Fibroblast of upper back skin (primary cell): ENCODE measurements around the gene PGA4.
"Not testable (repeated sequence)": the region's sequence is repeated elsewhere in the genome, so short reads cannot be mapped to it uniquely, and the experiment has no call there.

Source experiments
- DNase-seq: peaks from one replicate; pipeline ENCODE4 v3.0.0-alpha.2; 2013

The PGA4 gene

GRCh38 chr11:61222047-61222446 is at the start of gene PGA4:
Gene PGA4, plus strand, starts transcription at chr11:61222347. Its CDS starts 54 bp downstream, at chr11:61222401.
- DNase-seq, result not testable (repeated sequence)

DNA sequence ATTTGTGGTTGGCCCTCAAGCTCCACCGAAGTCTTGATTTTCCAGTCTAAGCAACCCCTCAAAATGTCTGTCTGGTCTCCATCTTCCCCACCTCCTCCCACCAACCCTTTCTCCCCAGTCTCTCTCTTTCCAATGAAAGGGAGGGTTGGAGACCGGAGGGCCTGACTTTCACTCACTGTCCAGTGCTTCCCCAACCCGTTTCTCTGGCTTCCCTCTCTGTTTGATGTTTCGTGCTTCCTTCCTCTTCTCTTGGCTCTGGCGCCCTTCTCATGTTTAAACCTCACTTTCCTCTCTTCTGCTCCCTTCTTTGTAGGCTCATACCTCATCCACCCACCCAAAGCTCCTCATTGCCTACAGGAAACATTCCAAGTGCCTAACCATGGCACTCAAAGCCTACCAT is 49.8 kb upstream of the PGA4 start:
- DNase-seq, result no peak

DNA sequence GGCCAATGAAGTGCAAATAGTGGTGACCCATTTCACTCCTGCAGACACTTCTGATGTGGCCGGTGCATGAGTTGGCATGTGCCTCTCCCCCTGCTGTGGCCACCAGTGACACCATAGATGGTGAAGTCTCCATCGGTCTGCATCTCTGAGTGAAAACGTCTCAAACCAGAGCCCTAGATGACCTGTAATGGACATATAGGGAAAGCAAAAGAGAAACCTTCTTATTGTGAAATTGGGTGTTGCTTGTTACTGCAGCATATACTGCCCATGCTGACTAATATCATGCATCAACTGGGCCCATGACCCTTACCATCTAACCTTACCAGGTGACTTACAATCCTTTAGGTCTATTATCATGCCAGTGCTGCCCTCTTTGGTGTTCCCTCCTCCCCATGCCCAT is 49.3 kb upstream of the PGA4 start:
- no peak for DNase-seq

- peak; percentile 18 for DNase-seq
These were observed 48.7 kb upstream of the PGA4 start for GRCh38 chr11:61173456-61173855.

- DNase-seq, result no peak
These were observed 47.9 kb upstream of the PGA4 start for GRCh38 chr11:61174273-61174672.

DNA sequence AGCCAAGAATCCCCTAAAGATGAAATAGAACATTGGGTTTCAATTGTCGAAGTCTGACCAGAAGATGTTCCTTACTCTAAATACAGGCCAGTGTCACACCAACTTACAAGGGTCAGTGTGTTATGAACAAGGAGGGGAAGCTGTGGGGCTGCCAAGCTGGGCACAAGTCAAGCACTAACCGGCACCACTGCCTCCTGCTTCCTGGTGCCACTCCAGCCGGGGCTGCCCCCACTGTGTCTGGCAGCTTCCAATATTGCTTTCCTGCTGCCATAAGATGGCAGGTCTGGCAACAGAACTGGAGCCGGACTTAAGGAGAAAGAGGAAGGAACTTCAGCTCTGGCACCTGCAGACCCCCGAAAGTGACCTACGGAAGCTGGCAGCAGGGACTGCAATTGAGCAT is 47.2 kb upstream of the PGA4 start:
- DNase-seq, result no peak

GRCh38 chr11:61176446-61176845 is 45.7 kb upstream of the PGA4 start:
- no peak for DNase-seq

DNA sequence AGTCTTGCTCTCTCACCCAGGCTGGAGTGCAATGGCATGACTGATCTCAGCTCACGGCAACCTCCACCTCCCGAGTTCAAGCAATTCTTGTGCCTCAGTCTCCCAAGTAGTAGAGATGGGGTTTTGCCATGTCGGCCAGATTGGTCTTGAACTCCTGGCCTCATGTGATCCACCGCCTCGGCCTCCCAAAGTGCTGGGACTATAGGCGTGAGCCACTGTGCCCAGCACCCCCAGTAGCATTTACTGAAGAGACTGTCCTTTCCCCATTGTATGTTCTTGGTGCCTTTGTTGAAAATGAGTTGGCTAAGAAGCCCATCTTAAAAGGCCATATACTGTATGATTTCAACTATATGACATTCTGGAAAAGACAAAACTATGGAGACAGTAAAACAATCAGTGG is 41.9 kb upstream of the PGA4 start:
- DNase-seq, result not testable (repeated sequence)

- DNase-seq, result no peak
These were observed 40.7 kb upstream of the PGA4 start for GRCh38 chr11:61181489-61181888.

GRCh38 chr11:61183645-61184044 is 38.5 kb upstream of the PGA4 start:
- no peak for DNase-seq

DNA sequence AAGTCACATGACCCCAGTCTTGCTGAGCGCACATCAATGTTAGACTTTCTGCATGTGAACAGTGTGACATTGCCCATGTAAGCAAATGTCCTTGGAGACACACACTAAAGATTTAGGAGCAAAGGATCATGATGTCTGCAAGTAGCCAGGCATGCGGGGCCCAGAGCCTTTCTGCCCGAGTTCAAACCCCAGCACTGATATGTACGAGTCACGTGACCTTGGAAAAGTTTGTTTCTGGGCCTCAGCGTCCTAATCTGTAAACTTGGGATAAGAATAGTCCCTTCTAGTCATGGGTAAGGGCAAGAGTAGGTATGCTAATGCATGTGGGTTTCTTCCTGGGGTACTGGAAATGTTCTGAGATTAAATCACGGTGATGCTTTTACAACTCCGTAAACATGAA is 35.6 kb upstream of the PGA4 start:
- DNase-seq, result no peak

DNA sequence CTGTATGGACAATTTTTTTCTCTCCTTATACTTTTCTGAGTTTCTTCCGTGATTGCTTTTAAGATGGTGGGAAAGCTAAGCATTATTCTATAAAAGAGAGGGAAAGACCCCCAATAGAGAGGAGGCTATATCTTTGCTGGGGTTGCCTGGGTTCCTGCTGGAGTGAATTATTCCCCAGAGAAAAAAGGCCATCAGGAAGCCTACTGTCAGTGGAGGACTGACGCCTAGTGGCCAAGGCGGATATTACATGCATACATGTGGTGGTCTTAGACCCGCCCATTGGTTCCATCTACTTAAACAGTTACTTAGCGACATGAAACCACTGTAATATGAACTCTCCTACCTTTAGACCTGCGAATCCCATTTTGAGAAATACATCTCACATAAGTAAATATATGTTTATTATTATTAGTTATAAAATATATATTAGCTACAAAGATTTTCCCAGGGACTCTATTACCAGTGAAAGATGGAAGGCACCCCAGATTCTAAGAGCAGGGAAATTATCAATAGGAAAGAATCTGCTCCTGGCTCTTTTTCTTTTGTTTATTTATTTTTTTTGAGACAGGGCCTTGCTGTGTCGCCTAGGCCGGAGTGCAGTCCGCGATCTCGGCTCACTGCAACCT is 34.5 kb upstream of the PGA4 start:
- DNase-seq, result peak; percentile 73

DNA sequence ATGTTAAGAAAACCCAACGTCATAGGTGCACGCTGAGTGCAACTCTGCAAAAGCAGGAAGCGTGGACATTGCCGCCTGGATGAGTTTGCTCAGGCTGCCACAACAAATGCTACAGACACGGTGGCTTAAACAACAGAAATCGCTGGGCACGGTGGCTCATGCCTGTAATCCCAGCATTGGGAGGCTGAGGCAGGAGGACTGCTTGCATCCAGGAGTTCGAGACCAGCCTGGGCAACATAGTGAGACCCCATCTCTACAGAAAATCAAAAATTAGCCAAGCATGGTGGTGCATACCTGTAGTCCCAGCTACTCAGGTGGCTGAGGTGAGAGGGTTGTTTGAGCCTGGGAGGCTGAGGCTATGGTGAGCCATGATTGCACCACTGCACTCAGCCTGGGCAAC is 32.2 kb upstream of the PGA4 start:
- DNase-seq, result no peak

- DNase-seq, result no peak
These were observed 28.6 kb upstream of the PGA4 start for GRCh38 chr11:61193596-61193995.

DNA sequence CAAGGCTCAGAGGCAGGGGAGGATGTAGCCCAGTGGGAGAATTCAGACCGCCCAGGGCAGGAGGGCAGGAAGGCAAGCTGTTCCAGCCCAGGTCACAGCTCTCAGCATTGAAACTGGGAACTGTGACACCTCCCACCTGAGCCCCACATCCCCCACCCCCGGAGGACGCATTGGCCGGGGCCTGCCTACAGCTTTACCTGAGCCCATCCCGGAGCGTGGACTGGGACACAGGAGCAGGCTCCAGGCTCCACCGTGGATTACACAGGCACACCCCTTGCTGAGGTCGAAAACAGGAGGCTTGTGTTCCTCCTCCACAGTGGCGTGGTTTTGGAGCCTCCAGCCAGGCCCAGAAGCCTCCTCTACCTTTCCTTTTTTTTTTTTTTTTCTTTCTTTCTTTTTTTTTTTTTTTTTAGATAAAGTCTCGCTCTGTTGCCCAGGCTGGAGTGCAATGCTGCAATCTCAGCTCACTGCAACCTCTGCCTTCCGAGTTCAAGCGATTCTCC is 27.9 kb upstream of the PGA4 start:
- DNase-seq, result no peak

DNA sequence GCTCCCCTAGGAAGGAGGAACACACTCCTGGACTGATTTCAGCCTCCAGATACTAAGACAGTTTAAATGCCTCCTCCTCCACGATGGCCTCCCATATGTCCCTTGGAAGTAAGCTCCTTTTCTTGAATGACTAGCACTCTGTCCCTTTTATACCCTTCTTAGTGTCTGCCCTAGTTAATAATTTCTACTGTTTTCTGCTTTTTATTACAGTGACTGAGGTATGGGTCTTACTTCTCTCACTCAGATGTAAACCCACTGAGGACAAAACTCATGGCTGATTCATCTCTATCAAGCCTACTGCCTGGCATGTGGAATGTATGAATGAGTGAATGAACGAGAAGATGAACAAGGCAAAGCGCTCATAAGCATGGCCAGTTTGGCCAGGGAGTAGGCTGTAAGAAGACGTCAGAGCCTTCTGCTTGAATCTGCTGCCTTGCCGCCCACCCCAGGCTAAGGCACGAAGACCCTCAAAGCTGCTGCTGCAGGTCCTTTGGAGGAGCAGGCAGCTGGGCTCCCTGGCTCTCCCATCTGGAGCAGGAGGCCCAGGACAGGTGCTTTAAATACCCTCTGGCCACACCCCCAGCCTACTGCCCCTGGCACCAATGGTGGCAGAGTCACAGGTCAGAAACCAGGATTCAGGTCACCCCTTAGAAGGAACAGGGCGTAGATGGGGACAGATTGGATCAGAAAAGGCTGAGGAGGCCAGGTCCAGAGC is 27.0 kb upstream of the PGA4 start:
- DNase-seq, result no peak

GRCh38 chr11:61195719-61196118 is 26.4 kb upstream of the PGA4 start:
- no peak for DNase-seq

DNA sequence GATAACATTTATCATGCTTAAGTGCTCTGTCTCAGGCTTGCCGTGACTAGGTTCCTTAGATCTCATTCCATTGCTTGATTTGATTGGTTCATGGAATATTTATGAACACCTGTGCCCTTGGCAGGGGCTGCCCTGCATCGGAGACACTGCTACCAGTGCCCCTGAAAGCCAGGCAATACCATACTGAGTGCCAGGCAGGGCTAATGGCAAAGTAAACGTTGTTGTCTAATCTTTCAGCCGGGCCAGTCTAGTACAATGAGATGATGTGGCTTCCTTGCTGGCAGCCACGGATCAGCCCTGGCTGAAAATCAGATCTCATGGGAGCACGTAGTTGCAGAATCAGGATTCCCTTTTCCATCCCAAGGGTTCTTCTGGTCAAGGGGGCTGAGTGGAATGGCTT is 23.8 kb upstream of the PGA4 start:
- no peak for DNase-seq

GRCh38 chr11:61198948-61199523 is 23.1 kb upstream of the PGA4 start:
- DNase-seq, result no peak

GRCh38 chr11:61201476-61201875 is 20.7 kb upstream of the PGA4 start:
- no peak for DNase-seq

DNA sequence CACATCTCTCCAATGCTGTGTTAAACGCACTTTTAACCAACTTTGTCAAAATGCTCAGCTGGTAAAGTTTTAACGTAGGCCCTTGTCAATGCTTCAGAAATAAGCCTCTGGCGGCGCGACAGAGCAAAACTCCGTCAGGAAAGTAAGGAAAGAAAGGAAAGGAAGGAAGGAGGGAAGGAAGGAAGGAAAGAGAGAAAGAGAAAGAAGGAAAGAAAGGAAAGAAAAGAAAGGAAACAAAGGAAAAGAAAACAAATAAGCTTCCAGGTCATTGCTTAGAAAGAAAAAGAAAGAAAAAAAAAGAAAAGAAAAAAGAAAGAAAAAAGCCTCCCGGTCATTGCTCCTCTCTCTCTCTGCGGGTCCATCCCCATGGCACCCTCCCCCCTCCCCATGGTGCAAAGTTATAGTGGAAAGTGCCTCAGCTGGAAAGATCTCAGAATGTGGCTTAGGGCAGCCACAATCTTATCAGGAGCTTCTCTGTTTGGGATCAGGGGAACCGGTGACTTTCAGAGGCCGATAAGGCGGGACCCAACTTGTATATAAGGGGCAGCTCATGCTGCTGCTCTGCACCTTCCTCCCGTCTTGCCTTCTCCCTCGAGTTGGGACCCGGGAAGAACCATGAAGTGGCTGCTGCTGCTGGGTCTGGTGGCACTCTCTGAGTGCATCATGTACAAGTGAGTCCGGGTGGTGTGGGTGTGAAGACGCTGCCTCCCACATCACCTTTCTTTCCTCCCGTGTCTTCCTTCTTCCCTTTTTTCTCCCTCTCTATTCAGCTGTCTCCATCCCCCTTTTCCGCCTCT is 19.0 kb upstream of the PGA4 start, which contains the start of gene PGA3:
TSS of gene PGA3 (plus strand) at position 566 of the 797 bp plus-strand sequence. CDS start at position 616, 50 bp downstream.
- not testable (repeated sequence) for DNase-seq

GRCh38 chr11:61203873-61204272 is 18.3 kb upstream of the PGA4 start:
- DNase-seq, result not testable (repeated sequence)

- not testable (repeated sequence) for DNase-seq
These were observed 17.6 kb upstream of the PGA4 start for GRCh38 chr11:61204502-61205059.
